NCI-H82 (cell line): ENCODE data around the gene PRKCSH.
"Not testable (repeated sequence)": the region's sequence is repeated elsewhere in the genome, so short reads cannot be mapped to it uniquely, and the experiment has no call there.

ENCODE experiments used
- DNase-seq: peaks from one replicate; lab custom pipeline; 2025; lab: John Stamatoyannopoulos, UW

PRKCSH gene

DNA sequence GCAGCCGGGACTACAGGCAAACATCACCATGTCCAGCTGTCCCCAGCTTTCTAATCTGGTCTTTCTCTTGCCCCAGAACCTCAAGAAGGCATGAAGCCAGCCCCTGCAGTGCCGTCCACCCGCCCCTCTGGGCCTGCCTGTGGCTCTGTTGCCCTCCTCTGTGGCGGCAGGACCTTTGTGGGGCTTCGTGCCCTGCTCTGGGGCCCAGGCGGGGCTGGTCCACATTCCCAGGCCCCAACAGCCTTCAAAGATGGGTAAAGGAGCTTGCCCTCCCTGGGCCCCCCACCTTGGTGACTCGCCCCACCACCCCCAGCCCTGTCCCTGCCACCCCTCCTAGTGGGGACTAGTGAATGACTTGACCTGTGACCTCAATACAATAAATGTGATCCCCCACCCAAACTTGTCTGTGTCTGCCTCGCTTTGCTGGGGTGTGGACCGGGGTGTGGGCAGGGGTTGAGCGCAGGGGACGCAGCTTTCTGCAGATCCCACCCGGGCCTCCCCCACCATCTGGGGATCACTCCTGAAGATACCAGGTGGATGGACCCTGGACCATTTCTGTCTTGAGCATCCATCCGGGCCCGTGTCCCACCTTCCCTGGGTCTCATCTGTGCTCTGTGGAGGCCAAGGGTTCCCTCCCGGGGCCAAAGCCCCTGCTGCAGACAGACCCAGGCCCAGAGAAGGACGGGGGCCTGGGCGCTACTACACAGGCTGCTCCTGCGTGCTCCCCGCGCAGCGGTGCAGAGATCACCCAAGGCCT is 15.3 kb downstream of the PRKCSH start:
- no peak for DNase-seq

DNA sequence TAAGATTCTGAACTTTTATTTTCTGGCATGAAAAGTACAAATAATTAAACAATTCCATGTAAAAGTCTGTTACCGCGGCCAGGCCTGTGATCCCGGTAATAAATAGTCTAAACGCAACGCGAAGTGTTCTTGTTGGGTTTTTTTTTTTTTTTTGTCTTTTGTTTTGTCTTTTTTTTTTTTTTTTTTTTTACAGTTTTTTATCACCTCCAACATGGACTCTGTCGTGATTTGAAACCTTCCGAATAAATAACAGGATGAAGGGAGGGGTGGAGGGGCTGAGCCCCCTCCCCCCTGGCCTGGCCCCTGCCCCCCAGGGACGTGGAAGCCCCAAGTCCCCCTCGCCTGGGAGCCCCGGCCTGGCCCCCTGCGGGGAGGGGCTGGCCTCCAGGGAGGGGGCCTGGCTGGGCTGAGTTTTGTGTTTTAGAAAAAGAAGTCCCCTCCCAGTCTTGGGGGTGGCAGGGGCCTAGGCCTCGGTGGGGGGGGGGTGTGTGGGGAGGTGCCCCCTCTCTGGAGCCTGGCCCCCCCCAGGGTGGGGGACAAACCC is 16.0 kb downstream of the PRKCSH start:
- DNase-seq: no peak

DNA sequence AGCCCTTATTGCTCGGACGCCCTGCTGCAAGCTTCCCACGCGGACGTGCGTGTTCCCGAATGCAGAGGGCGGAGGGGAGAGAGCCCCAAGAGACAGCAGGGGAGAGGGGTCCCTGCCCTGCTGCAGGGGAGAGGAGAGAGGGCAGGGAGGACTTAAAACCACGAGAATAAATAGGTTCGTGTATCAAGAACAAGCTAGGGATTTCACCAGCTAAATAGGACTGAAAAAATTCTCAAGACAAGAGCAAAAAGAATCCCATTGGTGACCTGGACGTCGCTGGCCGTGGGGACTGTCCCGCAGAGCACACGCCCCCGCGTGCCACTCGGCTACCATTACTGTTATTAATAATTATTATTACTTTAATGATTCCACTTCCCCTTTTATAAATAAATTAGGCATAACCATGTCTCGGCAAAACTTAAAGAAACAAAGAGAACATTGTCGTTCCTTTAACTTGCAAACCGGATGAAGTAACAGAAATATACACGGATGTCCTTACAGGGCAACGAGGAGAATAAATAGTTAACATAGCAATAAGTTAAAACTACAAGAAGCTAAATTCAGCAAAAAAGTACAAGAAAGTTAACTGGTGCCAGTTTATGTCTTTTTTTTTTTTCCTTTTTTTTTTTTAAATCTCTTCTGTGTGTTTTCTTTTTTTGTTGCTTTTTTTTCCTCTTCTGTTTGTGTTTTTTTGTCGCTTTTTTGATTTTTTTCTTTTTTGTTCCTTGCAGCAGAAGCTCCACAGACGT is 16.6 kb downstream of the PRKCSH start:
- DNase-seq: no peak

DNA sequence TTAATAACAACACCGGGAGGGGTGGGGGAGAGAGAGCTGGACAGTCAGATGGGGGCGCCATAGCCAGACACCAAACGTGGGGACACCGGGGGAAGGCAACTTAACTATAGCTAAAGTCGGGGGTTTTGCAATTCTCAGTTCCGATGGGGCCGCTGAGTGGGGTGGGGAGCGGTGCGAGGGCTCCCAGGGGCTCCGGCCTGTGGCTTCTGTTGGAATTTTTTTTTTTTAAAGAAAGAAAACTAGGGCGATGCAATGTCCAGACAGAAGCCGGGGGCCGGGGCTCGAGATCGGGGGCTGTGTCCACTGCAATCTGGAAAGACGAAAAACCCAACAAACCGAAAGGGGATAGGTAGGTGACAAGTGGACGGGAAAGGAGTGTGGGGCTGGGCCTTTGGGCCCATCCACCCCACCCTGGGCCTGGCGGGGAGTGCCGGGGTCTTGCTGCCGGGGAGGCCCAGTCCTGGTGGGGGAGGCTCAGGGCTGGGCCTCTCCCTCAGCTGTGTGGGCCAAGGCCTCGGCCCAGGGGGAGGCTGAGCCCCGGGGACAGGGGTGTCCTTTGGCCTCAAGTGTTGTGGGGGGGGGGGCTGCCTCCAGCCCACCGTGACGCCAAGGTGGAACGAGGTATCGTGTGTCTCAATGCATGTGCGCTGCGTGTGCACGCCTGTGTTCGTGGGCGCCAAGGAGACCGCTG is 17.3 kb downstream of the PRKCSH start:
- no peak for DNase-seq

DNA sequence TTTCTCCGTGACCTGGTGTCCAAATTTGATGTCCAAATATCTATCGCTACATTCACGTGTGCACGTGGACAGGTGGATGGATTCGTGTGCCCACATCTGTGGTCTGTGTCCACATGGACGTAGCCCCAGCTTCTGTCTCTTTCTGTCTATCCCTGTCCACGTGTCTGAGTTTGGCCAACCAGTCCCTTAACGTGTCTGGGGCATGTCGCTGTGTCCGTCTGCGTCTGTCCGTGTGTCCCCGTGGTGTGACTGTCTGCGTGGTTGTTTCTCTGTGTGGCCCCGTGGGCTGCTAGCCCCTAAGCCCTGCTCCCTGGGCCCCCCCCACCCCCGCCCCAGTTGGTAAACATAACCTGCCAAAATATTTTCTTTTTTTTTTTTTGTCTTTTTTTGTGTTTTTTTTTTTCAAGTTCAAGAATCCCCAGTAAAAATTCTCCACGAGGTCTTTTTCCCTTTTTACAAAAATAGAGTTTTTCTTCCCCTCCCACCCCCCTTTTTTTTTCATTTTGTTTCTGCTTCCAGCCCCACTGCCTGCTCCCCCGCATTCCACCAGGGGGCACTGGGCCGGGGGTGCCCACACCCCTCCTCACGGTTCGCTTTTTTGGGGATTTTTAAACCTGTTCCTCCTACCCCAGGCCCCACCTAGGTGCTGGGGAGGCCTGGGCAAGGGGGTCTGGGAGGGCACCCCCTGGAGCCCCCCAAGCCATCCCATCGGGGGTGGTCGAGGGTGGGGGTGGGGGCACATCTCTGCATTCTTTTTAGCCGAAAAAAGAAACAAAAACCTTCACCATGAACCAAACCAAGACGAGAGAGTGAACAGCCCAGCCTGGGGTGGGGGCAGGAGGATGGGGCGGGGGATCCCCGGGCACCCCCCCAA is 18.3 kb downstream of the PRKCSH start:
- peak; percentile 20 for DNase-seq

DNA sequence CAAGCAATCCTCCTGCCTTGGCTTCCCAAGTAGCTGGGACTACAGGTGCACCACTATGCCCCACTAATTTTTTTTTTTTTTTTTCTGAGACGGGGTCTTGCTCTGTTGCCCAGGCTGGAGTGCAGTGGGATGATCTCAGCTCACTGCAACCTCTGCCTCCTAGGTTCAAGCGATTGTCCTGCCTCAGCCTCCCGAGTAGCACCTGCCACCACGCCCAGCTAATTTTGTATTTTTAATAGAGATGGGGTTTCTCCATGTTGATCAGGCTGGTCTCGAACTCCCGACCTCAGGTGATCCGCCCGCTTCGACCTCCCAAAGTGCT is 19.8 kb downstream of the PRKCSH start:
- not testable (repeated sequence) for DNase-seq

DNA sequence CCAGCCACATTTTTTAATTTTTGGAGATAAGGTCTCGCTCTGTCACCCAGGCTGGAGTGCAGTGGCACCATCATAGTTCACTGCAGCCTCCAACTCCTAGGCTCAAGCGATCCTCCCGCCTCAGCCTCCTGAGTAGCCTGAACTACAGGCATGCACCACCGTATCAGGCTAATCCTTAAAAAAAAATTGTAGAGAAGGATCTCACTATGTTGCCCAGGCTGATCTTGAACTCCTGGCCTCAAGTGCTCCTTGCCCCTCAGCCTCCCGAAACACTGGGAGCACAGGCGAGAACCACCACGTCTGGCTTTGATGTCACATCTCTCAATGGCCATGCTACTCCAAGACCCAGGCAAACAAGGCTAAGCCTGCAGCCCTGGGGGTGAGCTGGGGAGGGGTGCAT is 21.2 kb downstream of the PRKCSH start:
- no peak for DNase-seq

DNA sequence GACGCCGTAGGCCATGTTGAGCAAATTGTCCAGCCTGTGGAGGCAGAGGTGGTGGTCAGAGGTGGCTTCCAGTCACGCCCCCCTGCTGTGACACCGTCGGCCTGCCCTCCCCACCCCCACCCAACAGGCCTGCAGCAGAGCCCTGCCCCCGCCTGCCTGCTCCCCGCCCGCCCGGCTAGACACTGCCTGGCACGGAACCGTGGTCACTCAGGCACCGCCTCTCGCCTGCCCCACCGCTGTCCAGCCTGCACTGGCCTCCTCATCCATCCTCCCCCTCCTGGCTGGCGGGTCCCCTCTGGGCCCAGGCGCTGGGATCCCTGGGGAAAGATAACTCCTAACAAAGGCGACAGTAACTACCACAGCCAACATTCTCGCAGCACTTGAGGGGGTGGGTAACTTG is 21.7 kb downstream of the PRKCSH start:
- no peak for DNase-seq

DNA sequence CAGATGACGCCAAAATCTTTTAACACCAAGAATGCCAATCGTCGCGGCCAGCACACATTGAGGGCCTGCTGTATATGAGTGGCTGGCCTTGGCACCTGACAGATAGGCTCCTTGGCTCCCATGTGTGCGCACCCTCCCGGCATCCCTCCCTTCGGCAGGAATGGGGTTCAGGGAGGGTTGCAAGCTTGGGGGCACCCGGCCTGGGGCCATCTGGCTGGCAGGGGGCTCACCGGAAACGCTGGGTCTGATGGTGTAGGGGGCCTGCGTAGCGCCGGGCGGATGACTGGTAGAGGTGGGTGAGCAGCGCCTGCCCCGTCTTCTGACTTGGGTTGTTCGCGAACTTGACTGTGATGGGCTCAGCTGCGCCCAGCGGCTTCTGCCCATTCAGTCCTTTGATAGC is 22.4 kb downstream of the PRKCSH start:
- DNase-seq: no peak

DNA sequence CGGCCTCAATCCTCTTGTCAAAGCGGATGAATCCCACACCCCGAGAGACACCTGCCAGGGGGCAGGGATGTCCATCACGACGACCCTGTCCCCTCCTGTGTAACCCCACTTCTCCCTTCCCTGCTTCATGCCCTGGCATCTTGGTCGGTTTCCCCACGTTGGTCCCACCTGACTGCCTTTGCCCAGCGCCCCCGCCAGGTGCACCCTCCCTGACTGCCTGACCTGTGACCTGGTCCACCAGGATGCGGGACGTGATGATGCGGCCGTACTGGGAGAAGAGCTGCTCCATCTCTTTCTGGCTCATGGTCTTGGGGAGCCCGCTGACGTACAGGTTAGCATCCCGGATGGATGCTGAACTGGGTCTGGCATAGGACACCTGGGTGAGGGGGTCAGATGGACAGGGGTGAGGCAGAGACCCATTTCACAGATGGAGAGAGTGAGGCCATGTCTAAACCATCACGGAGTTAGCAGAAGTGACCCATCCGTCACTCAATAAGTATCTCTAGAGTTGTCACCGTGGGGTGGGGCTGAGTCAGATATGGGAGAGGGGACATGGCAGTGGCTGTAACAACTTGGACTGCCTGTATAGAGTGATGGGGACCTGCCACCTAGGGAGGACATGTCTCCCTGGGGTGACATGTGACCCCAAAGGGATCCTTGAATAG is 22.9 kb downstream of the PRKCSH start:
- no peak for DNase-seq

DNA sequence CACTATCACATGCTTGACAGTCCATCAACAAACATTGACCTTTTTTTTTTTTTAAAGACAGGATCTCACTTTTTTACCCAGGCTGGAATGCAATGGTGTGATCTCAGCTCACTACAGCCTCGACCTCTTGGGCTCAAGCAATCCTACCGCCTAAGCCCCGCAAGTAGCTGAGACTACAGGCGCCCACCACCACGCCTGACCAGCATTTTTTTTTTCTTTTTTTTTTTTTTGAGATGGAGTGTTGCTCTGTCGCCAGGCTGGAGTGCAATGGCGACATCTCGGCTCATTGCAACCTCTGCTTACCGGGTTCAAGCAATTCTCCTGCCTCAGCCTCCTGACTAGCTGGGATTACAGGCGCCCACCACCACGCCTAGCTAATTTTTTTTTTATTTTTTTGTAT is 23.5 kb downstream of the PRKCSH start:
- not testable (repeated sequence) for DNase-seq

DNA sequence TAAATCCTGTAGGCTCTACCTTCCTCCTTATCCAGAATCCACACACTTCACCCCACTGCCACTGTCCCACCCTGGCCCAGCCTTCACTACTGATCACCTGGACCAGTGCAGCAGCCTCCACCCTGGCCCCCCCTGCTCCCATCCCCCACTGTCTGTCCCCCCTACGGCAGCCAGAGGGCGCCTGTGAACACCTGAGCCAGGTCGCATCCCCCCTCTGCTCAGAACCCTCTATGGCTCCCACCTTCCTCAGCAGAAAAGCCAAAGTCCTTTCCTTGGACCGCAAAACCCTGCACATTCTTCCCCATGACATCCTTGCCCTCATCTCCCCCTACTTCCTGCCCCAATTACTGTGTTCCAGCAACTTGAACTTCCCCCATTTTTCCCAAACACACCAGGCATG is 24.8 kb downstream of the PRKCSH start:
- no peak for DNase-seq

DNA sequence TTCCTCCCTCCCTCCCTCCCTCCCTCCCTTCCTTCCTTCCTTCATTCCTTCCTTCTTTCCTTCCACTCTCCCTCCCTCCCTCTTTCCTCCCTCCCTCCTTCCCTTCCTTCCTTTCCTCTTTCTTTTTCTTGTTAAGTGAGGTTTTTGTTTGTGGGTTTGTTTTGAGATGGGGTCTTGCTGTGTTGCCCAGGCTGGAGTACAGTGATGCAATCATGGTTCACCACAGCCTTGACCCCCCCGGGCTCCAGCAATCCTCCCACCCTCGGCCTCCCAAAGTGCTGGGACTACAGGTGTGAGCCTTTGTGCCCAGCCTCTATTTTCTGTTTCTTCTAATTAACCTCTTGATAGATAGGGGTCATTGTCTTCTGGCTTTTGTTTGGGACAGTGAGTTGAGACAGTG is 26.0 kb downstream of the PRKCSH start:
- DNase-seq: no peak

DNA sequence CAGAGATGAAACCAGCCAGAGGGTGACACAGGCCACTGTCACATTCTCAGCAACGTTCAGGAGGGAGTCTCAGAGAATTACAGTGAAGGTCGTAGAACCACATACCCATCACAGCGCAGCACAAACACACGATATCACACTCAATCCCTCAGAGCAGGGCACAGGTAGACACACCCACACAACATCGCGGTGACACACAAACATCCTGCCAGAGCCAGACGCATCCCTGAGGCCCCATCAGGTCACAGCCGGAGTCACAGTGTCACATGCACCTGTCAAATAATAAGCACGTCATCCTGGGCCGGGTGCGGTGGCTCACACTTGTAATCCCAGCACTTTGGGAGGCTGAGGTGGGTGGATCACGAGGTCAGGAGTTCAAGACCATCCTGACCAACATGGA is 28.0 kb downstream of the PRKCSH start:
- DNase-seq: no peak

DNA sequence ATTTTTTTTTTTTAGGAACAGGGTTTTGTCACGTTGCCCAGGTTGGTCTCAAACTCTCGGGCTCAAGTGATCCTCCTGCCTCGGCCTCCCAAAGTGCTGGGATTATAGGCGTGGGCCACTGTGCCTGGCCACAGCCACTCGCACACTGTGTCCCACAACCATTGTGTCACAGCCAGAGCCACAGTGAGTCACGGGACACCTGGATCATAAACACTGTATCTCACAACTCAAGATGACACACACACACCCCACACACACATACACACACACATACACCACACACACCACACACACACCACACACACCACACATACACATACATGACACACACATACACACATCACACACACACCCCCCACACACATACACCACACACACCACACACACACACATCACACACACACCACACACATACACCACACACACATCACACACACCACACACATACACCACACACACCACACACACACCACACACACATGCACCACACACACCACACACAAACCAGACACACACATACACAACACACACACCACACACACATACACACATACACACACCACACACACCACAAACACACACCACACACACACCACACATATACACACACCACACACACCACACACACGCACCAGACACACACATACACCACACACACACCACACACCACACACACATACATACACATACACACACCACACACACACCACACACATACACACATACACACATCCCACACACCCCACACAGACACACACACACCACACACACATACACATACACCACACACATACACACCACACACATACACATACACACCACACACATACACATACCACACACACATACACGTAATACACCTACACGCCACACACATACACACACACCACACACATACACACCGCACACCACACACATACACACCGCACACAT is 29.2 kb downstream of the PRKCSH start:
- no peak for DNase-seq

DNA sequence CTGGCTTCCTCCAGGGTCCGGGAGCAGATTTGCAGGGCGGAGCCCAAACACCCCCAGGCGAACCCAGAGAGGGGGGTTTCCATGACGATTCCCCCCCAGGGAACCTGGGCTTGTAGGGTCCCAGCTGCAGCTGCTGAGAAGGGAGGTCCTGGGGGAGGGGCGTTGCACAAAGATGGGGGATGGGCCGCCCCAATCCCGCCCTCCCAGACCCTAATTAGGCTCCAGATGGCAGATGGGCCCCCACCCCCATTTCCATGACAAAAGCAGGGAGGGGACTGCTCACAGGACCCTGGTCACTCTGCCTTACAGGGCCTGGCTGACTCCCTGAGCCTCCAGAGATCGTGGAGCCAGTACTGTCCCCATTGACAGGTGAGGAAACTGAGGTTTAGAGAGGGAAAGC is 30.2 kb downstream of the PRKCSH start:
- peak; percentile 23 for DNase-seq

DNA sequence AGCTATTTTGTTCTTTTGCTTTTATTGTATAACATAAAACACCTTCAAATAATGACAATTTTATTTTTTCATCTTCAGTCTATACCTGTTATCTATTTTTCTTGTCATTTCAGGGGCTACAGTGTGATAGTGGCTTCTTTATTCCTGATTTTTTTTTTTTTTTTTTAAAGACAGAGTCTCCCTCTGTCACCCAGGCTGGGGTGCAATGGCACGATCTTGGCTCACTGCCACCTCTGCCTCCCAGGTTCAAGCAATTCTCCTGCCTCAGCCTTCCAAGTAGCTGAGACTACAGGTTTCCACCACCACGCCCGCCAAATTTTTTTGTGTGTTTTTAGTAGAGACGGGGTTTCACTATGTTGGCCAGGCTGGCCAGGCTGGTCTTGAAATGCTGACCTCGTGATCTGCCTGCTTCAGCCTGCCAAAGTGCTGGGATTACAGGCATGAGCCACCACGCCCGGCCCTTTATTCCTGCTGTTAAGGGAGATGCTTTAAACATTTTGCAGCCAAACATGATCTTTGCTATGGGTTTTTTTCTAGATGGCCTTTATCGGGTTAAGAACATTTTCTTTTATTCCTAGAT is 32.9 kb downstream of the PRKCSH start:
- not testable (repeated sequence) for DNase-seq

DNA sequence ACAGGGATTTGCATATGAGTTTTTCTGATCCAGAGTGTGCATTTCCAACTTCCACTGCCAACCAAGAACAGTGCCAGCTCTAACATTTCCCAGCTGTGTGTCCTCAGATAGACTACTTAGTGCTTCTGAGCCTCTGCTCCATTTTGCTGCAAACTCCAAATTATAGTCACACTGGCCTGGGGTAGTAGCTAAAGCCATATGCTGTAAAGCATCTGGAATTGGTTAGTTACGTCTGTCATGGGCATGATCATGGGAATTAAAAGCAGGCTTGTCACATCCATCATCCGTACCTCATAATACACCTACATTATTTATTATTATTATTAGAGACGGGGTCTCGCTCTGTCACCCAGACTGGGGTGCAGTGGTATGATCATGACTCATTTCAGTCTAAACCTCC is 38.3 kb downstream of the PRKCSH start:
- no peak for DNase-seq

DNA sequence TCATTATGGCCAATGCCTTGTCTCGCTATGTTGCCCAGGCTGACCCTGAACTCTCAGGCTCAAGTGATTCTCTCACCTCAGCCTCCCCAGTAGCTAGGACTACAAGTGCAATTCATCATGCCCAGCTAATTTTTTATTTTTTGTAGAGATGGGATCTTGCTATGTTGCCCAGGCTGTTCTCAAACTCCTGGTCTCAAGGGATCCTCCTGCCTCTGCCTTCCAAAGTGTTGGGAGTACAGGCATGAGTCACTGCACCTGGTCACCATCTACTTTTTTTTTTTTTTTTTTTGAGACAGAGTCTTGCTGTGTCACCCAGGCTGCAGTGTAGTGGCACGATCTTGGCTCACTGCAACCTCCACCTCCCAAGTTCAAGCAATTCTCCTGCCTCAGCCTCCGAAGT is 39.9 kb downstream of the PRKCSH start:
- DNase-seq: not testable (repeated sequence)

DNA sequence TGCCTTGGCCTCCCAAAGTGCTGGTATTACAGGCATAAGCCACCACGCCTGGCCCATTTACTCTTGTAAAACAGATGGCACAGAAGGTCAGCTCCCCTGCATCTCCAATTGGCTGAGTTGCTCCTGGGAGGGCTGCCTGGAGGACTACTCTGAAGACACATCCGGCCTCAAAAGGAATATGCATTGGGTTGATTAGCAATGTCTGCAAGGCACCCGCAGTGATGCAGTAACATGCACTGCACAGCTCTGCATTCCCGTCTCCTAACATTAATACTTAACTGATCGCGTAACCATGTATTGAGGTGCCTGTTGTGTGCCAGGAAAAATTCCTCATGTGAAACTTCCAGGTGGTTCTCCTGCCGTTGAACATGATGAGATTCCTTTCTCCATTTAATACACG is 40.4 kb downstream of the PRKCSH start:
- peak; percentile 53 for DNase-seq
